HepG2 (cell line): ENCODE measurements around the gene PODXL. TPM values are rescaled to one million over a fixed set of nuclear protein-coding genes. Genes with fewer than 3 reads are reported as not detected.

Source experiments
- ETV5 ChIP-seq: IDR thresholded peaks from 2 replicates; pipeline ENCODE4 v1.6.1; 2018; ENCODE audit warnings: missing biosample characterization, missing genetic modification reagents, inconsistent platforms, borderline replicate concordance
- GABPB1 ChIP-seq: IDR thresholded peaks from 2 replicates; pipeline ENCODE4 v1.6.1; 2016; ENCODE audit warnings: mild to moderate bottlenecking, missing genetic modification reagents, moderate library complexity, missing compliant biosample characterization
- GATAD1 ChIP-seq: IDR thresholded peaks from 2 replicates; pipeline ENCODE4 v1.6.1; 2016; ENCODE audit warnings: missing genetic modification reagents, missing compliant biosample characterization
- HDAC1 ChIP-seq: sonication (generic); formaldehyde crosslinking; IDR thresholded peaks from 2 replicates; pipeline ENCODE4 v1.5.1; 2020; ENCODE audit warnings: mild to moderate bottlenecking, missing genetic modification reagents
- PPARG ChIP-seq: conservative IDR thresholded peaks from 2 replicates; pipeline ENCODE4 v1.6.1; 2016; ENCODE audit warnings: missing biosample characterization, missing genetic modification reagents
- RXRB ChIP-seq: IDR thresholded peaks from 2 replicates; pipeline ENCODE4 v1.6.1; 2016; ENCODE audit warnings: borderline replicate concordance, missing genetic modification reagents, missing compliant biosample characterization
- SOX6 ChIP-seq, 2 experiments: fragments of 450-650 bp in 1 of 2; sonication (generic) in 1 of 2; formaldehyde crosslinking in 1 of 2; IDR thresholded peaks; 2 replicates each; pipeline versions ENCODE4 v1.4.0 to v1.6.1; 2017 to 2020; ENCODE audit warnings: antibody characterized with exemption in 1 of 2, mild to moderate bottlenecking in 1 of 2, missing genetic modification reagents in 1 of 2
- ZNF335 ChIP-seq: sonication (generic); formaldehyde crosslinking; IDR thresholded peaks from 2 replicates; pipeline ENCODE4 v1.4.0; 2020; ENCODE audit warnings: missing genetic modification reagents
- ZNF619 ChIP-seq: sonication (generic); formaldehyde crosslinking; IDR thresholded peaks from 2 replicates; pipeline ENCODE4 v1.4.0; 2020; ENCODE audit warnings: mild to moderate bottlenecking, missing genetic modification reagents
- ZNF792 ChIP-seq: IDR thresholded peaks from 2 replicates; pipeline ENCODE4 v1.6.1; 2016
- polyA plus RNA-seq, 8 experiments: library from polyadenylated mRNA; depleted of rRNA in 3 of 8; stranded (reverse) in 7 of 8; unstranded in 1 of 8; fragments of >200 nt; fragmentation: Illumina TruSeq in 4 of 8; extraction: Trizol in 4 of 8; gene quantifications; 2 replicates each; pipeline versions ENCODE4 v1.2.1 to v1.2.3, GENCODE V29; 2011 to 2016; ENCODE audit warnings: low read depth in 4 of 8, missing spikeins in 1 of 8, mixed read lengths in 1 of 8; ENCODE audit not compliant: insufficient read depth in 1 of 8
- total RNA-seq, 5 experiments: library from RNA; depleted of rRNA; stranded (reverse); fragments of >200 nt; fragmentation: Illumina TruSeq; extraction: Trizol; gene quantifications; 2 replicates each; pipeline ENCODE4 v1.2.3, GENCODE V29; 2016; ENCODE audit warnings: low read depth in 1 of 5
- TF ChIP-seq, protein P1 (sequence below): sonication (generic); formaldehyde crosslinking; IDR thresholded peaks from 2 replicates; pipeline ENCODE4 v1.4.0; 2020; ENCODE audit warnings: mild to moderate bottlenecking, missing genetic modification reagents
- TF ChIP-seq, protein P2 (sequence below): IDR thresholded peaks from 2 replicates; pipeline ENCODE4 v1.6.1; 2016
- TF ChIP-seq, protein P3 (sequence below): IDR thresholded peaks from 2 replicates; pipeline ENCODE4 v1.6.1; 2016; ENCODE audit warnings: low read depth

PODXL gene
- total and polyA plus RNA-seq, 2 of the 13 experiments (the other 11 are each of a cell fraction or from before 2014, with no cell fraction given), result 0.22 to 0.54 TPM

DNA sequence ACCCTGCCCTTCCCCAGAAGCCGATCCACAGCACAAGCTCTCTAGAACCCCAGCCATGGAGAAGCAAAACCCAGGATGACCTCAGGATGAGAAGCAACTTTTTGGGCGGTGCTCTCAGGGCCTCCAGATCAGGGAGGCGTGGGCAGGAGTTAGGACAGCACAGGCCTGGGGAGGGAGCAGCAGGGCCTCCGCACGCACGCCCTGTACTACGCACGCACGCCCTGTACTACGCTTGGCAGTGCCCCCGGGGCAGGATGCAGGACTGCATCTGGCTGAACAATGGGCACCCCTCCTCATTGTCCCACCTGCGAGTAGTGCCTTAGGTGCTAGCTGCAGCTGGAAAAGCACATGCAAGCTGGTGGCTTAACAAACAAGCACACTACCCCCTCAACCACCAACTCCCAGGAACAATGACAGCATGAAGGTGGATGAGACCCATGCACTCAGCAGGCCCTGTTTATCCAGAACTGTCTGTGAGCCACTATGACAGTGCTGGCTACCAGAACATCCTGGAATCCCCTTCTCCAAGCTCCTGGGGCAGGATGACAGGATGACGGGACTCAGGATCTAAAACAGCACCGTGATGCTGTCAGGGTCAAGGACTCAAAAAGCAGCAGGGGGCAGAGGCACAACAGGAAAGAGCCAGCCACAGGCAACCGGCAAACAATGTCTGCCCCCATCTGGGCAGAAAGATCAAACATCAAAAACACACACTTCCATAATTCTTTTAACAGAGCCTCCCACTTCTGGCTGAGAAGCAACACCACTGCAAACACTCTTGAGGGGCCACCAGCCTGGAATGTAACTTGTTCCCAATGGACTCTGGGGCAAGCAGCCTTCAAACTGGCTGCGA, 11.8 kb downstream of the PODXL start (continued):
- TF ChIP-seq, protein P1, sequence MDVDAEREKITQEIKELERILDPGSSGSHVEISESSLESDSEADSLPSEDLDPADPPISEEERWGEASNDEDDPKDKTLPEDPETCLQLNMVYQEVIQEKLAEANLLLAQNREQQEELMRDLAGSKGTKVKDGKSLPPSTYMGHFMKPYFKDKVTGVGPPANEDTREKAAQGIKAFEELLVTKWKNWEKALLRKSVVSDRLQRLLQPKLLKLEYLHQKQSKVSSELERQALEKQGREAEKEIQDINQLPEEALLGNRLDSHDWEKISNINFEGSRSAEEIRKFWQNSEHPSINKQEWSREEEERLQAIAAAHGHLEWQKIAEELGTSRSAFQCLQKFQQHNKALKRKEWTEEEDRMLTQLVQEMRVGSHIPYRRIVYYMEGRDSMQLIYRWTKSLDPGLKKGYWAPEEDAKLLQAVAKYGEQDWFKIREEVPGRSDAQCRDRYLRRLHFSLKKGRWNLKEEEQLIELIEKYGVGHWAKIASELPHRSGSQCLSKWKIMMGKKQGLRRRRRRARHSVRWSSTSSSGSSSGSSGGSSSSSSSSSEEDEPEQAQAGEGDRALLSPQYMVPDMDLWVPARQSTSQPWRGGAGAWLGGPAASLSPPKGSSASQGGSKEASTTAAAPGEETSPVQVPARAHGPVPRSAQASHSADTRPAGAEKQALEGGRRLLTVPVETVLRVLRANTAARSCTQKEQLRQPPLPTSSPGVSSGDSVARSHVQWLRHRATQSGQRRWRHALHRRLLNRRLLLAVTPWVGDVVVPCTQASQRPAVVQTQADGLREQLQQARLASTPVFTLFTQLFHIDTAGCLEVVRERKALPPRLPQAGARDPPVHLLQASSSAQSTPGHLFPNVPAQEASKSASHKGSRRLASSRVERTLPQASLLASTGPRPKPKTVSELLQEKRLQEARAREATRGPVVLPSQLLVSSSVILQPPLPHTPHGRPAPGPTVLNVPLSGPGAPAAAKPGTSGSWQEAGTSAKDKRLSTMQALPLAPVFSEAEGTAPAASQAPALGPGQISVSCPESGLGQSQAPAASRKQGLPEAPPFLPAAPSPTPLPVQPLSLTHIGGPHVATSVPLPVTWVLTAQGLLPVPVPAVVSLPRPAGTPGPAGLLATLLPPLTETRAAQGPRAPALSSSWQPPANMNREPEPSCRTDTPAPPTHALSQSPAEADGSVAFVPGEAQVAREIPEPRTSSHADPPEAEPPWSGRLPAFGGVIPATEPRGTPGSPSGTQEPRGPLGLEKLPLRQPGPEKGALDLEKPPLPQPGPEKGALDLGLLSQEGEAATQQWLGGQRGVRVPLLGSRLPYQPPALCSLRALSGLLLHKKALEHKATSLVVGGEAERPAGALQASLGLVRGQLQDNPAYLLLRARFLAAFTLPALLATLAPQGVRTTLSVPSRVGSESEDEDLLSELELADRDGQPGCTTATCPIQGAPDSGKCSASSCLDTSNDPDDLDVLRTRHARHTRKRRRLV (CRISPR knock-in tag), result no peak
- TF ChIP-seq RXRB (peak; percentile 37; the same call in 1 of the 2 replicates), GATAD1 (CRISPR knock-in tag) (0 out of 2 replicates have a peak, but pooled peaks have one; percentile 15), ETV5 (CRISPR knock-in tag) (peak; percentile 14; the same call in 1 of the 2 replicates), ZNF619 (CRISPR knock-in tag) (no peak), SOX6 (IDR thresholded peaks at IDR 0.05) (no peak), SOX6 (CRISPR knock-in tag; IDR thresholded peaks at IDR 0.05) (peak; percentile 44; the same call in 1 of the 2 replicates), ZNF335 (CRISPR knock-in tag) (no peak), HDAC1 (CRISPR knock-in tag) (no peak), GABPB1 (peak; percentile 22; the same call in 1 of the 2 replicates), ZNF792 (0 out of 2 replicates have a peak, but pooled peaks have one; percentile 57), PPARG (CRISPR knock-in tag) (0 out of 2 replicates have a peak, but pooled peaks have one; percentile 32)
- TF ChIP-seq, protein P2, sequence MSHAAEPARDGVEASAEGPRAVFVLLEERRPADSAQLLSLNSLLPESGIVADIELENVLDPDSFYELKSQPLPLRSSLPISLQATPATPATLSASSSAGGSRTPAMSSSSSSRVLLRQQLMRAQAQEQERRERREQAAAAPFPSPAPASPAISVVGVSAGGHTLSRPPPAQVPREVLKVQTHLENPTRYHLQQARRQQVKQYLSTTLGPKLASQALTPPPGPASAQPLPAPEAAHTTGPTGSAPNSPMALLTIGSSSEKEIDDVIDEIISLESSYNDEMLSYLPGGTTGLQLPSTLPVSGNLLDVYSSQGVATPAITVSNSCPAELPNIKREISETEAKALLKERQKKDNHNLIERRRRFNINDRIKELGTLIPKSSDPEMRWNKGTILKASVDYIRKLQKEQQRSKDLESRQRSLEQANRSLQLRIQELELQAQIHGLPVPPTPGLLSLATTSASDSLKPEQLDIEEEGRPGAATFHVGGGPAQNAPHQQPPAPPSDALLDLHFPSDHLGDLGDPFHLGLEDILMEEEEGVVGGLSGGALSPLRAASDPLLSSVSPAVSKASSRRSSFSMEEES (CRISPR knock-in tag), result 0 out of 2 replicates have a peak, but pooled peaks have one; percentile 23
- TF ChIP-seq, protein P3, sequence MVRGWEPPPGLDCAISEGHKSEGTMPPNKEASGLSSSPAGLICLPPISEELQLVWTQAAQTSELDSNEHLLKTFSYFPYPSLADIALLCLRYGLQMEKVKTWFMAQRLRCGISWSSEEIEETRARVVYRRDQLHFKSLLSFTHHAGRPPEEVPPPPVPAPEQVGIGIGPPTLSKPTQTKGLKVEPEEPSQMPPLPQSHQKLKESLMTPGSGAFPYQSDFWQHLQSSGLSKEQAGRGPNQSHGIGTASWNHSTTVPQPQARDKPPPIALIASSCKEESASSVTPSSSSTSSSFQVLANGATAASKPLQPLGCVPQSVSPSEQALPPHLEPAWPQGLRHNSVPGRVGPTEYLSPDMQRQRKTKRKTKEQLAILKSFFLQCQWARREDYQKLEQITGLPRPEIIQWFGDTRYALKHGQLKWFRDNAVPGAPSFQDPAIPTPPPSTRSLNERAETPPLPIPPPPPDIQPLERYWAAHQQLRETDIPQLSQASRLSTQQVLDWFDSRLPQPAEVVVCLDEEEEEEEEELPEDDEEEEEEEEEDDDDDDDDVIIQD, result 0 out of 2 replicates have a peak, but pooled peaks have one; percentile 13
